GM18505 (cell line): ENCODE results near the gene DNAJC13.
"Not testable (repeated sequence)": the region's sequence is repeated elsewhere in the genome, so short reads cannot be mapped to it uniquely, and the experiment has no call there.

Source experiments
- ATAC-seq: cut with Tn5 transposase; IDR thresholded peaks from one replicate; pipeline ENCODE4 v1.9.1; 2021; ENCODE audit not compliant: unreplicated experiment
- POLR2A ChIP-seq: IDR thresholded peaks from 4 replicates; pipeline ENCODE4 v1.6.1; 2011; ENCODE audit warnings: borderline replicate concordance; ENCODE audit not compliant: insufficient read depth, insufficient read length; ENCODE audit errors: extremely low read depth

DNAJC13 gene

GRCh38 chr3:132416807-132417694 is at the start of gene DNAJC13:
Gene DNAJC13, plus strand, starts transcription at chr3:132417502. Its CDS starts 17,049 bp downstream, at chr3:132434551.
- ATAC-seq: peak; percentile 88
- peak; percentile 81 for TF ChIP-seq POLR2A

- TF ChIP-seq POLR2A: no peak
- no peak for ATAC-seq
Observed at GRCh38 chr3:132368515-132368914, 48.8 kb upstream of the DNAJC13 start.

- ATAC-seq: no peak
- TF ChIP-seq POLR2A: no peak
Observed at GRCh38 chr3:132368962-132369361, 48.3 kb upstream of the DNAJC13 start.

GRCh38 chr3:132376945-132377354 is 40.4 kb upstream of the DNAJC13 start:
- ATAC-seq: not testable (repeated sequence)

- no peak for TF ChIP-seq POLR2A
- ATAC-seq: no peak
Observed at GRCh38 chr3:132378048-132378762, 39.1 kb upstream of the DNAJC13 start.

GRCh38 chr3:132378846-132379245 is 38.5 kb upstream of the DNAJC13 start:
- no peak for ATAC-seq
- no peak for TF ChIP-seq POLR2A

- no peak for TF ChIP-seq POLR2A
- no peak for ATAC-seq
Observed at GRCh38 chr3:132380920-132381319, 36.4 kb upstream of the DNAJC13 start.

- ATAC-seq: no peak
- no peak for TF ChIP-seq POLR2A
Observed at GRCh38 chr3:132381348-132381944, 35.9 kb upstream of the DNAJC13 start.

GRCh38 chr3:132382267-132382666 is 35.0 kb upstream of the DNAJC13 start:
- no peak for TF ChIP-seq POLR2A
- ATAC-seq: no peak

- TF ChIP-seq POLR2A: no peak
- ATAC-seq: no peak
Observed at GRCh38 chr3:132382688-132383194, 34.6 kb upstream of the DNAJC13 start.

- ATAC-seq: no peak
- no peak for TF ChIP-seq POLR2A
Observed at GRCh38 chr3:132386259-132386658, 31.0 kb upstream of the DNAJC13 start.

GRCh38 chr3:132392675-132393074 is 24.6 kb upstream of the DNAJC13 start:
- ATAC-seq: not testable (repeated sequence)

- ATAC-seq: no peak
- no peak for TF ChIP-seq POLR2A
Observed at GRCh38 chr3:132394320-132394719, 23.0 kb upstream of the DNAJC13 start.
